Measurements from ENCODE around the gene EML6.

GRCh38 chr2:54787270-54787669, 63.8 kb downstream of the EML6 start:
- no peak for TF ChIP-seq EZH2phosphoT487 (IDR thresholded peaks at IDR 0.05; ENCODE audit: borderline replicate concordance, low read depth)
- TF ChIP-seq, protein P1, sequence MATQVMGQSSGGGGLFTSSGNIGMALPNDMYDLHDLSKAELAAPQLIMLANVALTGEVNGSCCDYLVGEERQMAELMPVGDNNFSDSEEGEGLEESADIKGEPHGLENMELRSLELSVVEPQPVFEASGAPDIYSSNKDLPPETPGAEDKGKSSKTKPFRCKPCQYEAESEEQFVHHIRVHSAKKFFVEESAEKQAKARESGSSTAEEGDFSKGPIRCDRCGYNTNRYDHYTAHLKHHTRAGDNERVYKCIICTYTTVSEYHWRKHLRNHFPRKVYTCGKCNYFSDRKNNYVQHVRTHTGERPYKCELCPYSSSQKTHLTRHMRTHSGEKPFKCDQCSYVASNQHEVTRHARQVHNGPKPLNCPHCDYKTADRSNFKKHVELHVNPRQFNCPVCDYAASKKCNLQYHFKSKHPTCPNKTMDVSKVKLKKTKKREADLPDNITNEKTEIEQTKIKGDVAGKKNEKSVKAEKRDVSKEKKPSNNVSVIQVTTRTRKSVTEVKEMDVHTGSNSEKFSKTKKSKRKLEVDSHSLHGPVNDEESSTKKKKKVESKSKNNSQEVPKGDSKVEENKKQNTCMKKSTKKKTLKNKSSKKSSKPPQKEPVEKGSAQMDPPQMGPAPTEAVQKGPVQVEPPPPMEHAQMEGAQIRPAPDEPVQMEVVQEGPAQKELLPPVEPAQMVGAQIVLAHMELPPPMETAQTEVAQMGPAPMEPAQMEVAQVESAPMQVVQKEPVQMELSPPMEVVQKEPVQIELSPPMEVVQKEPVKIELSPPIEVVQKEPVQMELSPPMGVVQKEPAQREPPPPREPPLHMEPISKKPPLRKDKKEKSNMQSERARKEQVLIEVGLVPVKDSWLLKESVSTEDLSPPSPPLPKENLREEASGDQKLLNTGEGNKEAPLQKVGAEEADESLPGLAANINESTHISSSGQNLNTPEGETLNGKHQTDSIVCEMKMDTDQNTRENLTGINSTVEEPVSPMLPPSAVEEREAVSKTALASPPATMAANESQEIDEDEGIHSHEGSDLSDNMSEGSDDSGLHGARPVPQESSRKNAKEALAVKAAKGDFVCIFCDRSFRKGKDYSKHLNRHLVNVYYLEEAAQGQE (IDR thresholded peaks at IDR 0.05; ENCODE audit: low read depth, low read length) = no peak
- no peak for TF ChIP-seq TAF1 (IDR thresholded peaks at IDR 0.05; ENCODE audit: borderline replicate concordance, low read depth, low read length)

Data from SK-N-SH (cell line).